Measurements from ENCODE around the gene MCTP2.

DNA sequence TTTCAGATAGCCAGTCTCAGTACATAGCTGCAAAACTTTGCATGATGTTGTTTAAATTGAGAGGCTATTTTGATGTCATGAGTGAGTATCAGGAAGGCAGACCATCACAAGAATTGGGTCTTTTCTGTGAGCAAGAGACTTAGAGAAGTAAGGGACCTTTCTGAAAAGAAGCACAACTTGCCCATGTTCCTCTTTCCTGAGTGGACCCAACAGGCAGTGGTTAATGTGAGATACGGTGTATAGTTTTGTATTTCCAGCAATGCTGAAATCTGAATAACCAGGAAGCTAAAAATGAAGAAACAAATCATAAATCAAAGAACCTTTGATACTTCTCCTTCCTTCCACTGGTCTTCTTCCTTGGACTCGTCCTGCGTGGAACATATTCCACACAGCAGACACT, 25.1 kb downstream of the MCTP2 start:
- TF ChIP-seq CTCF (IDR thresholded peaks at IDR 0.05) (no peak), POLR2A (IDR thresholded peaks at IDR 0.05) (no peak), POLR2AphosphoS5 (IDR thresholded peaks at IDR 0.05) (no peak)
